ENCODE measurements around the gene NOS1.
"Not testable (repeated sequence)": the region's sequence is repeated elsewhere in the genome, so short reads cannot be mapped to it uniquely, and the experiment has no call there.

The NOS1 gene

GRCh38 chr12:117193903-117194302 lies 167.5 kb downstream of the NOS1 start:
- DNase-seq (ENCODE audit: low read depth): no peak
- no peak overlapping the region for H3K4me3 ChIP-seq (ENCODE audit: low read depth, low read length)
- no peak for TF ChIP-seq CTCF (conservative IDR thresholded peaks at IDR 0.05; ENCODE audit: low read depth, low read length)

GRCh38 chr12:117192581-117192980 lies 168.8 kb downstream of the NOS1 start:
- DNase-seq (ENCODE audit: low read depth); H3K4me3 ChIP-seq (ENCODE audit: low read depth, low read length): not testable (repeated sequence)

GRCh38 chr12:117192057-117192456 lies 169.4 kb downstream of the NOS1 start:
- H3K4me3 ChIP-seq (ENCODE audit: low read depth, low read length): no peak overlapping the region
- TF ChIP-seq CTCF (conservative IDR thresholded peaks at IDR 0.05; ENCODE audit: low read depth, low read length): no peak
- peak; percentile 10 for DNase-seq (ENCODE audit: low read depth)

GRCh38 chr12:117190210-117190781 lies 171.1 kb downstream of the NOS1 start, which contains the start of gene FBXO21:
Gene FBXO21 (minus strand): TSS chr12:117190470. CDS start chr12:117190456, 14 bp downstream.
- H3K4me3 ChIP-seq (ENCODE audit: low read depth, low read length): peak within 1 kb of the TSS; percentile 99
- TF ChIP-seq CTCF (conservative IDR thresholded peaks at IDR 0.05; ENCODE audit: low read depth, low read length): no peak
- peak; percentile 83 for DNase-seq (ENCODE audit: low read depth)

- H3K4me3 ChIP-seq (ENCODE audit: low read depth, low read length): peak overlapping the region; percentile 99
- DNase-seq (ENCODE audit: low read depth): peak; percentile 27
- TF ChIP-seq CTCF (conservative IDR thresholded peaks at IDR 0.05; ENCODE audit: low read depth, low read length): no peak
Measured at GRCh38 chr12:117189725-117190209, 171.7 kb downstream of the NOS1 start.

- TF ChIP-seq CTCF (conservative IDR thresholded peaks at IDR 0.05; ENCODE audit: low read depth, low read length): no peak
- DNase-seq (ENCODE audit: low read depth): peak; percentile 61
- peak overlapping the region; percentile 99 for H3K4me3 ChIP-seq (ENCODE audit: low read depth, low read length)
Measured at GRCh38 chr12:117188961-117189724, 172.3 kb downstream of the NOS1 start.

- no peak for DNase-seq (ENCODE audit: low read depth)
- no peak overlapping the region for H3K4me3 ChIP-seq (ENCODE audit: low read depth, low read length)
- no peak for TF ChIP-seq CTCF (conservative IDR thresholded peaks at IDR 0.05; ENCODE audit: low read depth, low read length)
Measured at GRCh38 chr12:117188121-117188665, 173.2 kb downstream of the NOS1 start.

All from choroid plexus epithelial cell (primary cell).